ENCODE results near the gene FGF14. TPM values are rescaled to one million over a fixed set of nuclear protein-coding genes. Genes with fewer than 3 reads are reported as not detected.

FGF14 gene
- total RNA-seq, 5 donors from 2014 or later (not counting 1 experiment from before 2014, with no cell fraction given): 0.03 TPM; not detected in 3

DNA sequence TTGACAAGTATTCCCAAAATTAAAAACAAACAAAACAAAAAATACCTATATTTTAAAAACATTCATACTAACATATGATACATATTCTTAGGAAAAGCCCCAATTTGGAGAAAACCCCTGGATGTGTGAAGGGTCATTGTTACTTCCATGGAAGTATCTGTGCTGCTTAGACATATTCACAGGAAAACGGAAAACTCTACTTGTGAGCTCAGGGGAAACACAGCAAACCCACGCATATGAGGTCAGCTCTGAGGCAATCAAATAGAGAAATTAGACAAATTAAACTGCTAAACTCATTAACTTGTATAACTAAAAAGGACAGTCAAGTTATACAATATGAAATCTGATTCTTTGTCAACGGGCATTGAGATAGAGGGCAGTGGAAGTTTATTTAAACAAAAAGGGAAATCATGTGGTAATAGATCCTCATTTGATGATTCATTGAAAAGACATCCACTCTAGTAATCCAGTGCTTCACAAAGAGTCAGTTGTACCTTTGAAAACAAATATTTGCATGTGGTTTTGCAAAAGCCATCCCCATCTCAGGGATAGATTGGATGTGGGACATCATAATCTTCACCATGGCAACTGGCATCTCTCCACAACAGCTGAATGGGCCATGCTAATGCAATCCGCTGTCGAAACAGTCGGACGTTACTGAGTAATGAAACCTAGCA, 526.0 kb downstream of the FGF14 start:
- Histone ChIP-seq H3K27me3 (replicated peaks in 1 of 2; ENCODE audit: control insufficient read depth in 2 of 2, extremely low read depth in 1 of 2, insufficient read depth in 2 of 2, low read length in 1 of 2) (no peaks in the 10 kb centered on the region), H3K36me3 (ENCODE audit: control insufficient read depth in 2 of 2, extremely low read depth in 1 of 2, insufficient read depth in 1 of 2, low read length in 1 of 2) (no peaks in the 10 kb centered on the region), H3K4me1 (ENCODE audit: control insufficient read depth in 1 of 2, extremely low read depth in 1 of 2, insufficient read depth in 2 of 2, low read length in 2 of 2) (no peaks in the 10 kb centered on the region), H3K9me3 (no peaks in the 10 kb centered on the region), H3K4me3 (ENCODE audit: control insufficient read depth in 1 of 2, extremely low read depth in 1 of 2, low read length in 1 of 2) (no peak overlapping the region), H3K27ac (ENCODE audit: low read length) (no peak overlapping the region)
- ChIA-PET CTCF (no interaction called here), POLR2A (no interaction called here)
- DNase-seq (no peak), ATAC-seq (replicated peaks in 1 of 4) (no peak)
- peaks cover 3 to 5% of the 10 kb centered on the region in 2 donors for H3K27me3 Mint-ChIP-seq
- no peak overlapping the region for H3K27ac Mint-ChIP-seq
- H3K4me1 Mint-ChIP-seq: no peaks in the 10 kb centered on the region
- no peaks in the 10 kb centered on the region for H3K9me3 Mint-ChIP-seq
- no peaks in the 10 kb centered on the region for H3K36me3 Mint-ChIP-seq
- no CpG with 5 or more reads among the region's 7 CpGs for WGBS (ENCODE audit: insufficient coverage)
- H3K4me3 Mint-ChIP-seq: no peak overlapping the region

DNA sequence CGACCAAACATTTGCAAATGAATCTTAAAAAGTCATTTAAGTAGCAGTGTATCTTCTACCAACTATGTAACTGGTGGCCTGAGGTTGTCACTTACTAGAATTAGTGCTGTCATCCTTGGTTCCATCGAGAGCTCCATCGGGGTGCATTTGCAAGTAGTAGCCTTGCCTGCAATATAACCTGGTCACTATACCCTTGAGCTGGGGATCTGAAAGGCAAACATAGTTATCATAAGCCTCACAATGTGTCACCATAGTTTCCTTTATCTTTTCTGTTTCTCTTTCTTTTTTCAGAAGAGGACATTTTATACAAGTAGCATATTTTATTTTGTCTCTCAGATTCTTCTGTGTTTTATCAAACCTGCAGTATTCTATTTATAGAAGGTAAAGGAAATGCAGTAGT, 526.8 kb downstream of the FGF14 start:
- peaks cover 3 to 5% of the 10 kb centered on the region in 2 donors for H3K27me3 Mint-ChIP-seq
- CTCF ChIA-PET: no interaction called here
- H3K4me1 Mint-ChIP-seq: no peaks in the 10 kb centered on the region
- Histone ChIP-seq H3K4me3 (ENCODE audit: control insufficient read depth in 1 of 2, extremely low read depth in 1 of 2, low read length in 1 of 2) (no peak overlapping the region), H3K9me3 (no peaks in the 10 kb centered on the region), H3K27me3 (replicated peaks in 1 of 2; ENCODE audit: control insufficient read depth in 2 of 2, extremely low read depth in 1 of 2, insufficient read depth in 2 of 2, low read length in 1 of 2) (no peaks in the 10 kb centered on the region), H3K4me1 (ENCODE audit: control insufficient read depth in 1 of 2, extremely low read depth in 1 of 2, insufficient read depth in 2 of 2, low read length in 2 of 2) (no peaks in the 10 kb centered on the region), H3K27ac (ENCODE audit: low read length) (no peak overlapping the region), H3K36me3 (ENCODE audit: control insufficient read depth in 2 of 2, extremely low read depth in 1 of 2, insufficient read depth in 1 of 2, low read length in 1 of 2) (no peaks in the 10 kb centered on the region)
- DNase-seq (no peak), ATAC-seq (replicated peaks in 1 of 4) (no peak)
- 93% methylated on average over 2 of the region's 3 CpGs for WGBS (ENCODE audit: insufficient coverage)
- POLR2A ChIA-PET: no interaction called here
- no peaks in the 10 kb centered on the region for H3K36me3 Mint-ChIP-seq
- H3K4me3 Mint-ChIP-seq: no peak overlapping the region
- H3K9me3 Mint-ChIP-seq: no peaks in the 10 kb centered on the region
- no peak overlapping the region for H3K27ac Mint-ChIP-seq

DNA sequence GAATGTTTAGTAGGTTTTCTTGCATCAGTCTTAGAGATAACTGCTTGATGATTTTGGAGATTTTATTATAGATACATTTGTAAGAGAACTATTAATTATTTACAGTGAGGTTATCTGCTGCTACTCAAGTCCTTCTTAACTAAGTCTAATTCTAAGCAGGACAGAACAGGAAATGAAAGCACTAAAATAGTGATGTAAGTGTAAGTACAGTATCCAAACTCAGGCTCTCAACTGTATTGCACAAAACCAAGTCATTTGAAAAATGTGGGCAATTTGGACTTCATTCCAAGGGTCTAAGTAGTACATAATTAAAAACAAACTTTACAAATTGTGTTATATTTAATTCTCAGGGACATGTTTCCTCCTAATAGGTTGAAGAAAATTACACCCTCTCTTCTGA, 532.3 kb downstream of the FGF14 start:
- ChIA-PET CTCF (no interaction called here), POLR2A (no interaction called here)
- no peak overlapping the region for H3K4me3 Mint-ChIP-seq
- no peak for ATAC-seq (replicated peaks in 1 of 4)
- no peaks in the 10 kb centered on the region for H3K36me3 Mint-ChIP-seq
- H3K27ac ChIP-seq (ENCODE audit: low read length): no peak overlapping the region
- H3K27ac Mint-ChIP-seq: no peak overlapping the region
- no peaks in the 10 kb centered on the region for H3K36me3 ChIP-seq (ENCODE audit: control insufficient read depth in 2 of 2, extremely low read depth in 1 of 2, insufficient read depth in 1 of 2, low read length in 1 of 2)
- no peaks in the 10 kb centered on the region for H3K9me3 Mint-ChIP-seq
- H3K27me3 Mint-ChIP-seq: peaks cover 6% of the 10 kb centered on the region in 2 donors
- no peak overlapping the region for H3K4me3 ChIP-seq (ENCODE audit: control insufficient read depth in 1 of 2, extremely low read depth in 1 of 2, low read length in 1 of 2)
- no peaks in the 10 kb centered on the region for H3K27me3 ChIP-seq (replicated peaks in 1 of 2; ENCODE audit: control insufficient read depth in 2 of 2, extremely low read depth in 1 of 2, insufficient read depth in 2 of 2, low read length in 1 of 2)
- no peaks in the 10 kb centered on the region for H3K4me1 Mint-ChIP-seq
- H3K9me3 ChIP-seq: no peaks in the 10 kb centered on the region
- no peak for DNase-seq
- H3K4me1 ChIP-seq (ENCODE audit: control insufficient read depth in 1 of 2, extremely low read depth in 1 of 2, insufficient read depth in 2 of 2, low read length in 2 of 2): no peaks in the 10 kb centered on the region

DNA sequence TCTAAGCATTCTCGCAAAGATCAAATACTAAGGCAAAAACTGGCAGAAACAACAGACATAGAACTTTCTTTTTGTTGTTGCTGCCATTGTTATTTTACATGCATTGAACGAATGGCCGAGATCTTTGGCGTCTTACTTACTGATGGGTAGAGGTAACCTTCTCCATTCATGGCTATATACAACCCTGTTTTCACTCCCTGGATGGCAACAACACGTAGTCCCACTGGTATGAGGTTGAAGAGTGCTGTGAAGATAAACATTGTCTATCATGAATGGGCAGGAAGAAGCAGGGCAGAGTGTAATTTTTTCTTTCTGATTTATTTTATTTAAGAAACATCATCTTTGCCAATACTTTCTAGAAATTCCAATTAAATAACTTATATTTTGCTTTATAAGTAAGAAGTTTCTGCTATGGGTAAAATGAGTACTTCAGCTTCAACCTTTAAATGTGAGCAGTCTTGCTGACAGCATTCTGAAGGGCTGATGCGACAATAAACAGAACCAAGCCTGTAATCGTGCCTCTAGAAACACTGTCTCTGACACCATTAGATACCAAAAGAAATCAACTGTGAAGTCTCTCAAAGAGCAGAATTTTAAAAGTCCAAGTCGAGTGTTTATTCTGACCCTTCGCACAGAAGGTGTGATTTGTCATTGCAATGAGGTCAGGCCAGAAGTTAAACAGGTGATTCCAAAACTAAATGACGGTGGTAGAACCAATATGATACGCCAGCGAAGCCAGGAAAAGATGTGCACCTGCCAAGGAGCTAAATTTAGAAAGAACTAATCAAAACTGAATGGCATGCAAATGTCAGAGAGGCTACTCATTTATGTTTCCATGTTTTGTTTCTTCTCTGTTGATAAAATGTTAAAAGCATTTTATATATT, 533.0 kb downstream of the FGF14 start:
- ChIA-PET POLR2A (no interaction called here), CTCF (no interaction called here)
- no peaks in the 10 kb centered on the region for H3K9me3 Mint-ChIP-seq
- ATAC-seq (replicated peaks in 1 of 4) (no peak), DNase-seq (no peak)
- Histone ChIP-seq H3K27me3 (replicated peaks in 1 of 2; ENCODE audit: control insufficient read depth in 2 of 2, extremely low read depth in 1 of 2, insufficient read depth in 2 of 2, low read length in 1 of 2) (no peaks in the 10 kb centered on the region), H3K27ac (ENCODE audit: low read length) (no peak overlapping the region), H3K4me3 (ENCODE audit: control insufficient read depth in 1 of 2, extremely low read depth in 1 of 2, low read length in 1 of 2) (no peak overlapping the region), H3K4me1 (ENCODE audit: control insufficient read depth in 1 of 2, extremely low read depth in 1 of 2, insufficient read depth in 2 of 2, low read length in 2 of 2) (no peaks in the 10 kb centered on the region), H3K36me3 (ENCODE audit: control insufficient read depth in 2 of 2, extremely low read depth in 1 of 2, insufficient read depth in 1 of 2, low read length in 1 of 2) (no peaks in the 10 kb centered on the region), H3K9me3 (no peaks in the 10 kb centered on the region)
- H3K27ac Mint-ChIP-seq: no peak overlapping the region
- 77% methylated on average over 3 of the region's 12 CpGs for WGBS (ENCODE audit: insufficient coverage)
- no peaks in the 10 kb centered on the region for H3K4me1 Mint-ChIP-seq
- peaks cover 6 to 11% of the 10 kb centered on the region in 2 donors for H3K27me3 Mint-ChIP-seq
- H3K4me3 Mint-ChIP-seq: no peak overlapping the region
- no peaks in the 10 kb centered on the region for H3K36me3 Mint-ChIP-seq

DNA sequence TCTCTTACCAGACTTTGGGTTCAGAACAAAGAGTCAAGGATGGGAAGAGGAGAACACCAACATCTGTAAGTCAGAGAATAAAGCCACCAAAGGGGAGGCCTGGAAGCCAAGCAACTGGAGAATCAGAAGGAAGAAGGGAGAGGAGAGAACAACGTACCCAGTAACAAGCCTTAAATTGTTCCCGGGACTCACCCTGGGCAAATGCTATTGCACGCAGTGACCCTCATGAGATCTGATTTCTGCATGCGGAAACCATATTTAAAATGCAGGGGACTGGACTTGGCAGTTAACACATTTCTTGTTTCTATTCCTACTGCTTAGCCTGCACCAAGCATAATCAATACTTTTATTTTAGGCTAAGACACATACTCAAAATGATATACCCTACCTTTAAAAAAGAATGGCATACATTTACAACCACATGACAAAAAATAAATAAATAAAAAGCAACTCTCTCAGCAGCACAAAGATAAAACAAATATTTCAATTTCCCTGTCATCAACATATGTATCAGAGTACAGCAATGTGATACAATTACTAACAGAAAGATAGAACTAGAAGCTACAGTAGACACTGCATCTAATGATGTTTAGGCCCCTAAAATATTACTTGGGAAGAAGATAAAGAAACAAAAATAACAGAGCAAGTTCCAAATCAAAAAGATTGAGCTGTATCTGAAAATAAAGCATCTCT, 534.8 kb downstream of the FGF14 start:
- ATAC-seq (replicated peaks in 1 of 4) (no peak), DNase-seq (no peak)
- Histone ChIP-seq H3K4me1 (ENCODE audit: control insufficient read depth in 1 of 2, extremely low read depth in 1 of 2, insufficient read depth in 2 of 2, low read length in 2 of 2) (no peaks in the 10 kb centered on the region), H3K27me3 (replicated peaks in 1 of 2; ENCODE audit: control insufficient read depth in 2 of 2, extremely low read depth in 1 of 2, insufficient read depth in 2 of 2, low read length in 1 of 2) (no peaks in the 10 kb centered on the region), H3K27ac (ENCODE audit: low read length) (no peak overlapping the region), H3K9me3 (no peaks in the 10 kb centered on the region), H3K4me3 (ENCODE audit: control insufficient read depth in 1 of 2, extremely low read depth in 1 of 2, low read length in 1 of 2) (no peak overlapping the region), H3K36me3 (ENCODE audit: control insufficient read depth in 2 of 2, extremely low read depth in 1 of 2, insufficient read depth in 1 of 2, low read length in 1 of 2) (no peaks in the 10 kb centered on the region)
- 93% methylated on average over 4 of the region's 4 CpGs for WGBS (ENCODE audit: insufficient coverage)
- H3K4me1 Mint-ChIP-seq: no peaks in the 10 kb centered on the region
- H3K4me3 Mint-ChIP-seq: no peak overlapping the region
- CTCF ChIA-PET: interaction anchor here in 1 of 2 donors (0.5 kb wide), 1 partner anchor 11 kb away, joined by 11 read pairs; no protein-coding TSS in a partner anchor
- H3K36me3 Mint-ChIP-seq: no peaks in the 10 kb centered on the region
- POLR2A ChIA-PET: interaction anchor here in 1 of 2 donors (0.7 kb wide), 1 partner anchor 487 kb away, joined by 6 read pairs; no protein-coding TSS in a partner anchor
- H3K9me3 Mint-ChIP-seq: no peaks in the 10 kb centered on the region
- peaks cover 6 to 17% of the 10 kb centered on the region in 2 donors for H3K27me3 Mint-ChIP-seq
- no peak overlapping the region for H3K27ac Mint-ChIP-seq

DNA sequence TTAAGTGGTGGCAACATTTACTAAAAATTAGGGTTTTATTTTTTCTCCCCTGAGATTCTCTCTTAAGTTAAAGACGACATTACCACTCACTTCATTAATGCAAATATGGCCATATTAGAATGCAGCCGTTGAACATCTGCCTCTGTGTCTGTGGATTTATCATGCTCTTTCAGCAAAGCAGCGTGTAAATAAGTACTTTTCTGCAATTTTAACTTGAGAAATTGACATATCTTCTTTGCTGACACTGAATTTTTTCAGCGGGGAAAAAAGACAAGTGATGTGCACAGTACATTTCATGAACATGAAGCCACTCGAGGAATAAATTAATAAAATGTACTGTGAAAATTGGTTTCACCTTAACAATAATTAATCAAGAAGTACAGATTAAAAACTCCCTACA, 543.0 kb downstream of the FGF14 start:
- Histone ChIP-seq H3K4me3 (ENCODE audit: control insufficient read depth in 1 of 2, extremely low read depth in 1 of 2, low read length in 1 of 2) (no peak overlapping the region), H3K4me1 (ENCODE audit: control insufficient read depth in 1 of 2, extremely low read depth in 1 of 2, insufficient read depth in 2 of 2, low read length in 2 of 2) (no peaks in the 10 kb centered on the region), H3K9me3 (no peaks in the 10 kb centered on the region), H3K27me3 (replicated peaks in 1 of 2; ENCODE audit: control insufficient read depth in 2 of 2, extremely low read depth in 1 of 2, insufficient read depth in 2 of 2, low read length in 1 of 2) (no peaks in the 10 kb centered on the region), H3K27ac (ENCODE audit: low read length) (no peak overlapping the region), H3K36me3 (ENCODE audit: control insufficient read depth in 2 of 2, extremely low read depth in 1 of 2, insufficient read depth in 1 of 2, low read length in 1 of 2) (no peaks in the 10 kb centered on the region)
- POLR2A ChIA-PET: no interaction called here
- no peaks in the 10 kb centered on the region for H3K36me3 Mint-ChIP-seq
- no peak for DNase-seq
- no peak overlapping the region for H3K4me3 Mint-ChIP-seq
- no peaks in the 10 kb centered on the region for H3K9me3 Mint-ChIP-seq
- H3K27me3 Mint-ChIP-seq: peaks cover 3 to 10% of the 10 kb centered on the region in 2 donors
- 55% methylated on average over 2 of the region's 5 CpGs for WGBS (ENCODE audit: insufficient coverage)
- CTCF ChIA-PET: no interaction called here
- no peak overlapping the region for H3K27ac Mint-ChIP-seq
- H3K4me1 Mint-ChIP-seq: no peaks in the 10 kb centered on the region
- ATAC-seq (replicated peaks in 1 of 4): no peak
